ENCODE data around the gene SEZ6.

DNA sequence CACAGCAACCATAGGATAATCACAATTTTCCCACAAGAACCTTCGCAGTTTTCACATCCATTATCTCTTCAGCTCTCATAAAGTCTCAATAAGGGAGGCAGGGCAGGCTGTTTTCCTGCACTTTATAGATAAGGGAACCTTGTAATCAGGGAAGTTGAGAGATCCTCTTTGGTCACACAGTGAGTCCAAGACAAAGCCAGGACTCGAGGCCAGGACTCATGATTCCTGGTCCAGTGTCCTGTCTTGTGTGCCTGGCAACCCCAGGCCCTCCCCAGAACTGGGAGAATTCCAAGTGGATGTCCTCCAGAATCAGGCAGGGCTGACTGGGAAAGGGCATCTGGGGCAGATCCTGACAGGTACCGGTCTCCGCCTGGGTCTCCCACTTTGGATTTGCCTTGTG, 31.4 kb downstream of the SEZ6 start:
- TF ChIP-seq POLR2A (IDR thresholded peaks at IDR 0.05) = no peak
- TF ChIP-seq, protein P1, sequence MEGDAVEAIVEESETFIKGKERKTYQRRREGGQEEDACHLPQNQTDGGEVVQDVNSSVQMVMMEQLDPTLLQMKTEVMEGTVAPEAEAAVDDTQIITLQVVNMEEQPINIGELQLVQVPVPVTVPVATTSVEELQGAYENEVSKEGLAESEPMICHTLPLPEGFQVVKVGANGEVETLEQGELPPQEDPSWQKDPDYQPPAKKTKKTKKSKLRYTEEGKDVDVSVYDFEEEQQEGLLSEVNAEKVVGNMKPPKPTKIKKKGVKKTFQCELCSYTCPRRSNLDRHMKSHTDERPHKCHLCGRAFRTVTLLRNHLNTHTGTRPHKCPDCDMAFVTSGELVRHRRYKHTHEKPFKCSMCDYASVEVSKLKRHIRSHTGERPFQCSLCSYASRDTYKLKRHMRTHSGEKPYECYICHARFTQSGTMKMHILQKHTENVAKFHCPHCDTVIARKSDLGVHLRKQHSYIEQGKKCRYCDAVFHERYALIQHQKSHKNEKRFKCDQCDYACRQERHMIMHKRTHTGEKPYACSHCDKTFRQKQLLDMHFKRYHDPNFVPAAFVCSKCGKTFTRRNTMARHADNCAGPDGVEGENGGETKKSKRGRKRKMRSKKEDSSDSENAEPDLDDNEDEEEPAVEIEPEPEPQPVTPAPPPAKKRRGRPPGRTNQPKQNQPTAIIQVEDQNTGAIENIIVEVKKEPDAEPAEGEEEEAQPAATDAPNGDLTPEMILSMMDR (IDR thresholded peaks at IDR 0.05 in 4 of 5, conservative IDR thresholded peaks at IDR 0.05 in 1 of 5) = no peak

Measured in gastrocnemius medialis (tissue), 4 donors.